H7 (cell line): ENCODE results near the gene CEACAM18. TPM values are rescaled to one million over a fixed set of nuclear protein-coding genes. Genes with fewer than 3 reads are reported as not detected.
"Not testable (repeated sequence)": the region's sequence is repeated elsewhere in the genome, so short reads cannot be mapped to it uniquely, and the experiment has no call there.

Source experiments
- DNase-seq: peaks from one replicate; pipeline ENCODE4 v3.0.0; 2012
- H3K27me3 ChIP-seq: 2 replicates; pipeline ENCODE4 v1.6.0; 2011; ENCODE audit warnings: mild to moderate bottlenecking, low read length; ENCODE audit not compliant: control insufficient read depth, insufficient read depth
- H3K36me3 ChIP-seq: replicated peaks from 2 replicates; pipeline ENCODE4 v1.5.1; 2011; ENCODE audit warnings: low read length; ENCODE audit not compliant: control insufficient read depth, insufficient read depth
- H3K4me3 ChIP-seq: 2 replicates; pipeline ENCODE4 v1.5.1; 2011; ENCODE audit warnings: low read depth, mild to moderate bottlenecking, control low read depth, low read length, moderate library complexity; ENCODE audit not compliant: insufficient read depth
- total RNA-seq: library from RNA; depleted of rRNA; stranded (reverse); fragments of >200 nt; shearing (Covaris generic); gene quantifications from 2 replicates; pipeline ENCODE4 v1.2.3, GENCODE V29; 2014

Gene CEACAM18
- total RNA-seq, 1 experiment from 2014 or later, result not detected

DNA sequence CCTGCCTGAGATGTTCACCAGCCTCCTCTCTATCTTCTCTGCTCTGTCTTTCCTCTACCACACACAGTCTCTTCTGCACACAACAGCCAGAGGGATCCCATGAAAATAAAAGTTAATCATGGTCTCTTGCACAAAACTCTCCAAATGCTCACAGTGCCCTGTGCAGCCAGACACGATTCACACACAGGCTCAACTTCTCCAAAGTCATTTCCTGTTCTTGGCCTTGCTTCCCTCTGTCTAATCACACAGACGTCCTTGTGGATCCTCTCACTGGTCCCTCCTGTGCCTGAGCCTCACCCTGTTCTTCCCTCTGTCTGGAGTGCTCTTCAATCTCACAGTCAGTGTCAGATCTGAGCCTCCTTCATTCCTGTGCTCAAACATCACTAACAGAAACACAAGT lies 15.4 kb downstream of the CEACAM18 start:
- H3K27me3 ChIP-seq, result no peaks in the 10 kb centered on the region
- no peak overlapping the region for H3K4me3 ChIP-seq
- DNase-seq, result no peak
- H3K36me3 ChIP-seq, result no peaks in the 10 kb centered on the region

DNA sequence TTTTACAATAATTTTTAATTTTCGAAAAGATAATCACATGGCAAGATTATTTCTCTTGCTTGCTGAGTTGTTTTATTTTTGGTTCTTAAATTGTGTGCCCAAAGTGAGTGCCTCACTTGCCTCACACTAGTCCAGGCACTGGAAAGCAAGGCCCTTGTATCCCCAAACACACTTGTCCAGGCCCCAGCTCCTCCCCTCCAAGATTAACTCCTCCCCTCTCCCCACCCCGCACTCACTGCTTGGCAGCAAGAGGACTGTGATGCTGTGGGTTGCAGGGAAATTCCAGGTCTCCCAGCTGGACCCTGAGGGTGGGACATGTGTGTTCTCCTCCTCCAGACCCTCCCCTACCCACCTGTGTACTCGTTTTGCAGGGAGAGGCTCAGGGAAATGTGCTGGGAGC lies 19.3 kb downstream of the CEACAM18 start:
- no peak overlapping the region for H3K4me3 ChIP-seq
- no peaks in the 10 kb centered on the region for H3K27me3 ChIP-seq
- no peak for DNase-seq
- H3K36me3 ChIP-seq, result no peaks in the 10 kb centered on the region

DNA sequence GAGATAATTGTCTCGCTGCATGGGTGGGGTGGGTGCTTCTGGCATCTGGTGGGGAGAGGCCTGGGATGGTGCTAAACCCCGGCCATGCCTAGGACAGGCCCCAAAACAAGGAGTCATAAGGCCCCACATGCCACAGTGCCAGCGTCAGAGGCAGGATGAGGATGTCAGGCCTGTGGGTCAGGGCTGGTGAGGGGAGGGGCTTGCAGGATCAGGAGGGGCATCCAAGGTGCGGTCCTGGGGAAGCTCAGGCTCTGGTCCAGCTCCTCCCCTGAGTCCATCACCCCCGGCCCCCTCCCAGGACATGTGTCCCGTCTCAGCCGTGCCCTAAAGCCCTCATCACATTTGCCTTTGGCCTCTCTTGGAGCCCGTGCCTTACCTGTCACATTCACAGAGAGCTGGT lies 22.6 kb downstream of the CEACAM18 start:
- not testable (repeated sequence) for DNase-seq, H3K27me3 ChIP-seq

DNA sequence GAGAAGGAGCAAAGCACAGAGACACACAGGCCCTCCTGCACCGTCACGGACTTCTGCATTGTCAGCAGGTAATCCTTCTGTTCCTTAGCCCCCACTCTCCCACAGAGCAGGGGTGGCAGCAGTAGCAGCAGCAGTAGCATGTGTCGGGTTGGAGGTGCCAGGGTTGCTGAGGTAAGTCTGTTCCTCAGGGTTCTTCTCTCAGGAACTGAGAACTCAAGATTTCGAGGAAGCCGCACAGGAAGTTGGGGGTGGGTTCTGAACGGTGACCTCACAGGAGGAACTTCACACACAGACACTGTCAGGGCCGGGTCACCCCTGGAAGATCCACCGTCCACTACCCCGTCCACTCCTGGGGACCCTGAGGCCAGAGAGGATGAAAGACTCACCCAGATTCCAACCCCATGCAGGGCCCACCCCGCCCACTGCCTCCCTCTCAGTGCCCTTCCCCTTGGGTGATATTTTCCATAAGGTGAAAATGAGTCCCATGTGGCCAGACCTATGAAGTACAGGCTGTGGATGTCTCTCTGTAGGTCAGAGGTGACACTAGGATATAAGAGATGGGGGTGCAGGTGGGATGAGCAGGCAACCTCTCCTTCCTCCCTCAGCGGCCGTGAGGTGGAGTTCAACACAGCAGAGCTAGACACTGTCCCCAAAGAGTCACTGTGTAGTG lies 23.4 kb downstream of the CEACAM18 start, which contains the start of gene SIGLEC12:
Gene SIGLEC12, minus strand, starts transcription at position 207 of the 670 bp plus-strand sequence. Its CDS starts 67 bp downstream, at position 140.
- Histone ChIP-seq H3K36me3 (no peaks in the 10 kb centered on the region), H3K4me3 (no peak within 1 kb of the TSS), H3K27me3 (no peaks in the 10 kb centered on the region)
- no peak for DNase-seq

More for the DNA sequence above, 22.6 kb downstream of the CEACAM18 start:
- not testable (repeated sequence) for H3K36me3 ChIP-seq, H3K4me3 ChIP-seq

DNA sequence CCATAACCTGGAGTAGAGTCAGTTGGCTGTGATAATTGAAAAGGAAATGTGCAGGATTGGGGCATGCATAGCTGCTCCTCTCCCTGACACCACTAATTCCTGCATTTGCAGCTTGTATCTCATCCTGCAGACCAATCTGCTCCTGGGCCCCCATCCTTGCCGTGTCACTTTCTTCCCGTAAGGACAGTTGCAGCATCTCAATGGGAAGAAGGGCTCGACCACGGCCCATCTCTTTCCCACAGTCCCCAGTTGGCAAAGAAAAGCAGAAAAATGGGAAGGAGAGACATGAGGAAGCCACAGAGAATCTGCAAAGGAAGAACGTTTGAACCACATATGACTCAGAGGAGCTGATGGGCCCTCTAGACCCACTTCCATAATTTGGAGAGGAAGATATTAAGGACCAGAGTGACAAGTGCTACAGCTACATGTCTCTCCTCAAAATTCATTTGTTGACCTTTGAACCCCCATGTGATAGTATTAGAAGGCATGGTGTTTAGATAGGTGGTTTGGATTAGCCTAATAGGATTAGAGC lies 25.0 kb downstream of the CEACAM18 start:
- DNase-seq, result no peak
- no peak overlapping the region for H3K4me3 ChIP-seq
- H3K27me3 ChIP-seq, result no peaks in the 10 kb centered on the region
- H3K36me3 ChIP-seq, result no peaks in the 10 kb centered on the region

DNA sequence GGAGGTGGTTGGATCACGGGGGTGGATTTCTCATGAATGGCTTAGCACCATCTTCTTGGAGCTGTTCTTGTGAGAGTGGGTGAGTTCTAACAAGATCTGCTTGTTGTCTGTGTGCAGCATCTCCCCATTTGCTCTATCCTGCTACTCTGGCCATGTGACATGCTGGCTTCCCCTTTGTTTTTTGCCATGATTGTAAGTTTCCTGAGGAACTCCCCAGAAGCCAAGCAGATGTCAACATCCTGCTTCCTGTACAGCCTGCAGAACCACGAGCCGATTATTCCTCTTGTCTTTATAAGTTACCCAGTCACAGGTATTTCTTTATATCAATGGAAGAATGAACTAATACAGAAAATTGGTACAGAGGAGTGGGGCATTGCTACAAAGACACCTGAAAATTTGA lies 25.6 kb downstream of the CEACAM18 start:
- DNase-seq, result no peak
- Histone ChIP-seq H3K27me3 (no peaks in the 10 kb centered on the region), H3K4me3 (no peak overlapping the region), H3K36me3 (no peaks in the 10 kb centered on the region)

DNA sequence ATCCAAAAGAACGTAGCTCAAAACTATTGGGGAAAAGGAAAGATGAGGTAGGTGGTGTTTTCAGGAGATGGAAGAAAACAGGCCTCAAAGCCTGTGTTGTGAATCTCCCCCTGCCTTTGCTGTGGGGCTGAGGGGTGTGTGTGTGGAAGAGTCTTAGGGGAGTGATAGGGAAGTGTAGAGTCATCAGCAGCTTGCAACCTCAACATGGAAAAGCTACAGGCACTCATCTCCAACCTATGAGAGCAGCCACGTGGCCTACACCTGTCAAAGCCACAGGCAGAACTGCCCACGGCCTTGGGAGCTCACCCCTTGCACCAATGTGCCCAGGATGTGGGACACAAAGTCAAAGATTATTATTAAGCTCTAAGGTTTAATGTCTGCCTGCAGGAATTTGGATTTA lies 27.6 kb downstream of the CEACAM18 start:
- H3K27me3 ChIP-seq, result no peaks in the 10 kb centered on the region
- no peak overlapping the region for H3K4me3 ChIP-seq
- H3K36me3 ChIP-seq, result no peaks in the 10 kb centered on the region
- DNase-seq, result no peak

DNA sequence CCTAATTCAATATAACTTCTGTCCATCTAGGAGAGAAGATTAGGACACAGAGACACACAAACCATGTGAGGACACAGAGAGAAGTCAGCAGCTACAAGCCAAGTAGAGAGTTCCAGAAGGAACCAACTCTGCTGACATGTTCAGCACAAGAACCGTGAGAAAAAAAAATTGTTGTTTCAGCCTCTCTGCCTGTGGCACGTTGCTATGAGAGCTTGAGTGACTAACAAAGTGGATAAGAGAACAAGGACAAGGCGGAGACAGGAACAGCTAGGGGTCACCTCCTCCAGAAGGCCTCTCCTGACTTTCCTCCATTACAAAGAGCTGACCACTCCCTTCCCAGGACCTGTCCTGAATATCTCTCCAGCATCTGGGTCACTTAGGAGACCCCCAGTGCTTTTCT lies 28.9 kb downstream of the CEACAM18 start:
- Histone ChIP-seq H3K27me3 (no peaks in the 10 kb centered on the region), H3K4me3 (no peak overlapping the region), H3K36me3 (no peaks in the 10 kb centered on the region)
- no peak for DNase-seq

DNA sequence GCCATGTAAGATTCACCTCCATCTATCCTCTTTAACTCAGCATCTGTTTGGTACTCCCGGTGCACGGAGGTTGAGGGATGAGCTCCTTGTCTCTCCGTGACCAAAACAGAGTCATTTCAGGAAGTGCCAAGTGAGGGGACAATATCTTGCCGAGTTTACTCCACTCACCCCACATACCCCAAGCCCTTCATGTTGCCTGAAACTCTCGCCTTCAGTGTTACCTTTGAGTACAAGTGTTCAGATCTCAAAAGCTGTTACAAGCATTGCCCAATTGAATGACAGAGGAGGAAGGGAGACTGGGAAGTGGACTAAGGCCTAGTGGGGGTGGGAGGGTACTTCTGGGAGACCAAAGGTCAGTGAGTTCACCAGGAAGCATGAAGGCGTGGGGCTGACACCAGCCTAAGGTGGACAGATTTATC lies 29.3 kb downstream of the CEACAM18 start:
- Histone ChIP-seq H3K4me3 (no peak overlapping the region), H3K36me3 (no peaks in the 10 kb centered on the region), H3K27me3 (no peaks in the 10 kb centered on the region)
- no peak for DNase-seq

DNA sequence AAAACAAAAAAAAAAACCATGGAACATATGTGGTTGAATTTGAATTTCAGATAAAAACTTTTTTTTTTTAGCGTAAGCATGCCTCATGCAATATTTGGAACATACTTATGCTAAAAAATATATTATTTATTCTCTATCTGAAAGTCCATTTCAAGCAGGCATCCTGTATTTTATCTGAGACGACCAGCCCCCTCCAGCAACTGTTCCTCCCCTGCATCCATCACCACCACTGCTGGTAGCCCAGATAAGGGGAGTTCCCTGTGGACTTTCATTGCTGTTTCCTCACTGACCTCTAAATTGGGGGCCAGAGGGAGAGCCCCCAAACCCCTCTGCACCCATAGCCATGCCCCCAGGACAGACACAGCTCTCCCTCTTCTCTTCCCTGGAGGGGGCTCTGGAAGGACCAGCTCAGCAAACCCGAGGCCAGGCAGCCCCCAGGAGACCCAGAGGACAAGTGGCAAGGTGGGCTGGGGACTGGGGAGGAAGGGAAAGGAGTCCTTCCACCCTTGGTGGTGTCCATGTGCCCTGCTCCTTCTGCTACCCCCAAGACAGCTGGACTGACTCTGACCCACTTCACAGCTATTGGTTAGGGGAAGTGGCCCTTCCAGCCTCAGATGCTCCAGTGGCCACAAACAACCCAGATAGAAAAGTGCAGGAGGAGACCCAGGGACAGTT lies 29.9 kb downstream of the CEACAM18 start:
- Histone ChIP-seq H3K36me3 (no peaks in the 10 kb centered on the region), H3K27me3 (0 out of 2 replicates have a peak, but pooled peaks cover 1% of the 10 kb centered on the region)

DNA sequence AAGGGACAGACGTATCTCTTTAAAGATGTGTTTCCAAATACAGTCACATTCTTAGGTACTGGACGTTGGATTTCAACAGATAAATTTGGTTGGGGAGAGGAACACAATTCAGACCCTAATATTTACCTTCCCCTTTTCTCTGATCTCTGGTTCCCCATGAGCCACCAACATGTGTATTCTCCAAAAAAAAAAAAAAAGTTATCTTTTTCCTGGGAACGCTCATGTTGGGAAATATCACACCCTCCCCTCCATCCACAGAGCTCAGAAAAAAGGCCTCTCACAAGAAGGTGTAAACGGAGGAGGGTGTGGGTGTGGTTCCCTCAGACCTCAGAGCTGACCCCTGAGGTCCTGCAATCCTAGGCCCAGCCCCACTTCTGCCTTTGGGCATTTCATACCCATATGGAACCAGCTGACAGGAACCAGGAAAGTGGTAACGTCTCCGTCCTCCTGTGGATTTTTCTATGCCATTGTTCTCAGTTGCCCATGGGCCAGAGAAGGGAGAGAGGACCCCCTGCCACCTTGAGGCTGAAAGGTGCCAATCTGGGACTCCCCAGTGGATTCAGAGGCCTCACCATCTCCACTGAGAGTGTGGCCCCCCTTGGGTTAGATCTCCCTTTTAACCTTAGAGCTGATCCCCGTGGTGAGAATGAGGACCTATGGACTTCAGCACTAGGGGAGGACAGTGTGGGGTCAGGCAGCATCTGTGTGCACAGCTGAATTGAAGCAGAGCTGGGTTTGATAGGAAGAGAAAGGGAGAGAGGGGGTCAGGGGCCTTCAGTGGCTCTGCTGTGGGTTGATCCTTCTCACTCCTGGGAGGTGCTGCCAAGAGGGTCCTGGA lies 31.7 kb downstream of the CEACAM18 start:
- Histone ChIP-seq H3K27me3 (0 out of 2 replicates have a peak, but pooled peaks cover 1% of the 10 kb centered on the region), H3K4me3 (no peak overlapping the region), H3K36me3 (no peaks in the 10 kb centered on the region)
- no peak for DNase-seq

More for the DNA sequence above, 29.9 kb downstream of the CEACAM18 start:
- H3K4me3 ChIP-seq, result no peak overlapping the region
- no peak for DNase-seq

DNA sequence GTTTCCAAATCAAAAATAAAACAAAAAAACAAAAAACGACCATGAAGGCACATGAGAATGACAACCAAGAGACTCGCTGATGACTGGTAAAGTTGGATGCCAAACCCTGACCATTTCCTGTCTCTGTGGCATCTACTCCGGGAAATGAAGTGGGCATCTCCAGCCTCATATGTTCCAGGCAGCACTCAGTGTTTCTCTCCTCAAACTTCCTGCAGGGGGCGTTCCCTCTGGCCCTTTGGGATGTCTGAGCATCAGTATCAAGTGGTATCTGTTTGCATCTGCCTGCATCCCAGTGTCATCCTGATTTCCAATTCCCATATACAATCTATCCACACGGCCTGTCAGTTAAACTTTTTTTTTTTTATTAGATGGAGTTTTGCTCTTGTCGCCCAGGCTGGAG lies 33.0 kb downstream of the CEACAM18 start:
- Histone ChIP-seq H3K27me3 (0 out of 2 replicates have a peak, but pooled peaks cover 1% of the 10 kb centered on the region), H3K4me3 (no peak overlapping the region), H3K36me3 (no peaks in the 10 kb centered on the region)
- no peak for DNase-seq

DNA sequence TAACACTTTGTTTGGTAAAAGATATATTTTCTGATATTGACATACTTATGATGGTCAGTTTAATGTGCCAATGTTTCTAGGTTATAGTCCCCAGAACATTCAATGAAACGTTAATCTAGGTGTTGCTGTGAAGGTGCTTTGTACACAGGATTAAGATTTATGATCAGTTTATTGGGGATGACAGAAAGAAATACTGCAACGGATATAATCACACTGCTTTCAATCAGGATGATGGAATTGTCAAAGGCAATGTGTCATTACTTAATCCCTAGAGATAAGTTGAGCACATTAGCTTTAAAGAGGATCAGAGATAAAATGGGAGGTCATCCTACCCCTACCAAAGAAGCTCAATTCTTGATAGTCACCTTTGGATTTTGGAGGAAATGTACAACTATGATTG lies 35.6 kb downstream of the CEACAM18 start:
- DNase-seq, result no peak
- H3K27me3 ChIP-seq, result 0 out of 2 replicates have a peak, but pooled peaks cover 1% of the 10 kb centered on the region
- no peaks in the 10 kb centered on the region for H3K36me3 ChIP-seq
- H3K4me3 ChIP-seq, result no peak overlapping the region

GRCh38 chr19:51514866-51515481 lies 36.6 kb downstream of the CEACAM18 start:
- Histone ChIP-seq H3K36me3 (no peaks in the 10 kb centered on the region), H3K27me3 (0 out of 2 replicates have a peak, but pooled peaks cover 1% of the 10 kb centered on the region), H3K4me3 (no peak overlapping the region)
- DNase-seq, result peak; percentile 67
